Measurements from ENCODE around the gene CD5L. TPM values are rescaled to one million over a fixed set of nuclear protein-coding genes. Genes with fewer than 3 reads are reported as not detected.

Gene CD5L
- not detected in 2 replicates for total RNA-seq (2014; rRNA removed; shearing (Covaris generic))

GRCh38 chr1:157841708-157842107 is at the start of gene CD5L:
TSS of gene CD5L (minus strand) at chr1:157841808. CDS start at chr1:157841701, 107 bp downstream.
- DNase-seq (ENCODE audit: low spot score), result no peak

GRCh38 chr1:157882580-157882979 is 41.0 kb upstream of the CD5L start:
- no peak for DNase-seq (ENCODE audit: low spot score)

GRCh38 chr1:157880621-157881020 is 39.0 kb upstream of the CD5L start:
- no peak for DNase-seq (ENCODE audit: low spot score)

- peak; percentile 53 for DNase-seq (ENCODE audit: low spot score)
These were observed 36.5 kb upstream of the CD5L start for GRCh38 chr1:157878059-157878458.

- no peak for DNase-seq (ENCODE audit: low spot score)
These were observed 28.9 kb upstream of the CD5L start for GRCh38 chr1:157870490-157870889.

GRCh38 chr1:157868654-157869053 is 27.0 kb upstream of the CD5L start:
- no peak for DNase-seq (ENCODE audit: low spot score)

- no peak for DNase-seq (ENCODE audit: low spot score)
These were observed 20.8 kb upstream of the CD5L start for GRCh38 chr1:157862114-157863070.

GRCh38 chr1:157856538-157856937 is 14.9 kb upstream of the CD5L start:
- no peak for DNase-seq (ENCODE audit: low spot score)

GRCh38 chr1:157852476-157852875 is 10.9 kb upstream of the CD5L start:
- DNase-seq (ENCODE audit: low spot score), result peak; percentile 36

GRCh38 chr1:157849229-157849875 is 7.7 kb upstream of the CD5L start:
- no peak for DNase-seq (ENCODE audit: low spot score)

GRCh38 chr1:157844089-157844830 is 2.7 kb upstream of the CD5L start:
- no peak for DNase-seq (ENCODE audit: low spot score)

- no peak for DNase-seq (ENCODE audit: low spot score)
These were observed 1.3 kb upstream of the CD5L start for GRCh38 chr1:157842939-157843338.

- DNase-seq (ENCODE audit: low spot score), result no peak
These were observed 2.6 kb downstream of the CD5L start for GRCh38 chr1:157838966-157839365.

- DNase-seq (ENCODE audit: low spot score), result no peak
These were observed 7.2 kb downstream of the CD5L start for GRCh38 chr1:157834430-157834829.

- DNase-seq (ENCODE audit: low spot score), result no peak
These were observed 8.5 kb downstream of the CD5L start for GRCh38 chr1:157833145-157833544.

GRCh38 chr1:157831968-157832626 is 9.5 kb downstream of the CD5L start:
- DNase-seq (ENCODE audit: low spot score), result no peak

- DNase-seq (ENCODE audit: low spot score), result no peak
These were observed 10.7 kb downstream of the CD5L start for GRCh38 chr1:157830887-157831286.

- DNase-seq (ENCODE audit: low spot score), result no peak
These were observed 11.9 kb downstream of the CD5L start for GRCh38 chr1:157829711-157830110.

GRCh38 chr1:157829210-157829609 is 12.4 kb downstream of the CD5L start:
- DNase-seq (ENCODE audit: low spot score), result no peak

- DNase-seq (ENCODE audit: low spot score), result no peak
These were observed 21.3 kb downstream of the CD5L start for GRCh38 chr1:157820299-157820698.

GRCh38 chr1:157819896-157820295 is 21.7 kb downstream of the CD5L start, which contains the start of gene FCRL1:
TSS of gene FCRL1 (minus strand) at chr1:157820120. CDS start at chr1:157820037, 83 bp downstream.
- DNase-seq (ENCODE audit: low spot score), result no peak

- DNase-seq (ENCODE audit: low spot score), result no peak
These were observed 22.4 kb downstream of the CD5L start for GRCh38 chr1:157819215-157819614.
